Endothelial cell of umbilical vein (primary cell): ENCODE measurements around the gene FSTL1. TPM values are rescaled to one million over a fixed set of nuclear protein-coding genes. Genes with fewer than 3 reads are reported as not detected.

Experiments used
- BruUV-seq: library from RNA; stranded (reverse); fragments of 400-500 nt; replicated peaks from 2 replicates; lab custom pipeline; 2021; lab: Mats Ljungman, UMichigan
- CTCF ChIA-PET: fragments of 300-600, 350-600 bp; sonication (Branson Sonifier 250); formaldehyde crosslinking; loops from one replicate; lab custom pipeline; 2021; ENCODE audit warnings: antibody characterized with exemption, inconsistent platforms; lab: Charles Lee
- POLR2A ChIA-PET: fragments of 300-600, 350-600 bp; sonication (Branson Sonifier 250); formaldehyde crosslinking; loops from one replicate; lab custom pipeline; 2021; ENCODE audit warnings: antibody characterized with exemption, inconsistent platforms; lab: Charles Lee
- DNase-seq: peaks from one replicate; pipeline ENCODE4 v3.0.0-alpha.2; 2011; ENCODE audit warnings: low read depth, low spot score
- FAIRE-seq: peaks from 2 replicates; lab custom pipeline; 2011; peaks lifted over from hg19 to GRCh38; lab: Jason Lieb, UNC
- H2AFZ ChIP-seq: 2 replicates; pipeline ENCODE4 v1.6.0; 2012; ENCODE audit warnings: low read depth, low read length, control low read depth, inconsistent platforms
- H3K27ac ChIP-seq: 2 replicates; pipeline ENCODE4 v1.5.1; 2011; ENCODE audit warnings: low read depth, mild to moderate bottlenecking, control low read depth, low read length, moderate library complexity; ENCODE audit not compliant: insufficient read depth
- H3K27me3 ChIP-seq, 2 experiments: 2 replicates each; pipeline versions ENCODE4 v1.6.0 to v1.6.1; 2011; ENCODE audit warnings: low read length in 2 of 2, mixed read lengths in 1 of 2; ENCODE audit not compliant: control insufficient read depth in 2 of 2, insufficient read depth in 2 of 2
- H3K36me3 ChIP-seq, 2 experiments: 2 replicates in 1 of 2; 3 replicates in 1 of 2; pipeline ENCODE4 v1.5.1; 2011; ENCODE audit warnings: low read length in 2 of 2, mild to moderate bottlenecking in 1 of 2, moderate library complexity in 1 of 2; ENCODE audit not compliant: control insufficient read depth in 2 of 2, insufficient read depth in 2 of 2; ENCODE audit errors: extremely low read depth in 1 of 2
- H3K4me1 ChIP-seq: 3 replicates; pipeline ENCODE4 v1.5.1; 2011; ENCODE audit warnings: mild to moderate bottlenecking, low read length; ENCODE audit not compliant: control insufficient read depth, insufficient read depth; ENCODE audit errors: extremely low read depth
- H3K4me2 ChIP-seq: 2 replicates; pipeline ENCODE4 v1.6.1; 2011; ENCODE audit warnings: low read length, control low read depth, mixed read lengths; ENCODE audit not compliant: insufficient read depth
- H3K4me3 ChIP-seq, 3 experiments: fragments of 200-600 bp in 1 of 3; sonication (generic), shearing (Covaris generic) in 1 of 3; replicated peaks in 1 of 3; 2 replicates each; pipeline ENCODE4 v1.5.1; 2011 to 2016; ENCODE audit warnings: control low read depth in 3 of 3, low read length in 3 of 3, mild to moderate bottlenecking in 2 of 3, inconsistent platforms in 1 of 3, low read depth in 1 of 3, moderate library complexity in 1 of 3; ENCODE audit not compliant: insufficient read depth in 1 of 3
- H3K79me2 ChIP-seq: 2 replicates; pipeline ENCODE4 v1.6.0; 2012; ENCODE audit warnings: low read length, inconsistent platforms; ENCODE audit not compliant: control insufficient read depth, insufficient read depth
- H3K9ac ChIP-seq: replicated peaks from 2 replicates; pipeline ENCODE3; 2011; ENCODE audit warnings: low read length, control low read depth; ENCODE audit not compliant: insufficient read depth; ENCODE audit errors: extremely low read depth
- H3K9me1 ChIP-seq: replicated peaks from 3 replicates; pipeline ENCODE4 v1.6.0; 2011; ENCODE audit warnings: mild to moderate bottlenecking, low read length; ENCODE audit not compliant: control insufficient read depth, insufficient read depth; ENCODE audit errors: extremely low read depth
- H3K9me3 ChIP-seq: replicated peaks from 2 replicates; pipeline ENCODE4 v1.5.1; 2012; ENCODE audit warnings: low read length, inconsistent platforms; ENCODE audit not compliant: control insufficient read depth, insufficient read depth
- H4K20me1 ChIP-seq: replicated peaks from 2 replicates; pipeline ENCODE3; 2011; ENCODE audit warnings: mild to moderate bottlenecking, low read length; ENCODE audit not compliant: control insufficient read depth, insufficient read depth; ENCODE audit errors: extremely low read depth
- EZH2 ChIP-seq: IDR thresholded peaks from 2 replicates; pipeline ENCODE4 v1.6.1; 2012; ENCODE audit warnings: borderline replicate concordance, low read depth, mild to moderate bottlenecking, moderate library complexity, low read length, inconsistent platforms; ENCODE audit not compliant: severe bottlenecking
- FOS ChIP-seq: IDR thresholded peaks from 2 replicates; pipeline ENCODE4 v1.6.1; 2011; ENCODE audit warnings: mild to moderate bottlenecking, low read length, moderate library complexity, borderline replicate concordance; ENCODE audit not compliant: insufficient read depth
- JUN ChIP-seq: IDR thresholded peaks from 2 replicates; pipeline ENCODE4 v1.6.1; 2011; ENCODE audit warnings: borderline replicate concordance, low read depth; ENCODE audit not compliant: insufficient read length, insufficient read depth
- MYC ChIP-seq: IDR thresholded peaks from one replicate; pipeline ENCODE4 v1.6.1; 2011; ENCODE audit warnings: mild to moderate bottlenecking, low read depth, low read length
- POLR2A ChIP-seq: IDR thresholded peaks from 2 replicates; pipeline ENCODE4 v1.6.1; 2012; ENCODE audit warnings: low read depth, mild to moderate bottlenecking, control low read depth, low read length
- POLR2AphosphoS5 ChIP-seq: IDR thresholded peaks from 2 replicates; pipeline ENCODE4 v1.6.1; 2012; ENCODE audit warnings: low read depth, mild to moderate bottlenecking, control low read depth, low read length, moderate library complexity; ENCODE audit not compliant: insufficient read depth
- dilution Hi-C: fragments of 300-500 bp; cut with MboI; formaldehyde crosslinking; loops from one replicate; pipeline ENCODE4 v1.15.0; 2019; ENCODE audit warnings: low sequenced_read_pairs; ENCODE audit not compliant: extremely low pct_ligation_motif_present
- intact Hi-C: fragments of 100-400 bp; cut with micrococcal nuclease; formaldehyde crosslinking; loops from one replicate; pipeline ENCODE4 v1.10.0; 2022
- polyA plus RNA-seq, 4 experiments: library from polyadenylated mRNA; depleted of rRNA in 3 of 4; stranded (reverse) in 3 of 4; unstranded in 1 of 4; fragments of >200 nt; gene quantifications; 2 replicates each; pipeline versions ENCODE4 v1.2.1 to v1.2.3, GENCODE V29; 2011 to 2012; ENCODE audit warnings: missing spikeins in 1 of 4
- total RNA-seq: library from RNA; stranded (reverse); gene quantifications from 2 replicates; pipeline ENCODE4 v1.2.3, GENCODE V29; 2021
- TF ChIP-seq, protein P1 (sequence below), 2 donors: IDR thresholded peaks; 1 replicate in 1 of 2; 2 replicates in 1 of 2; pipeline ENCODE4 v1.5.1; 2011; ENCODE audit warnings: low read length in 2 of 2, mild to moderate bottlenecking in 2 of 2, moderate library complexity in 2 of 2, control low read depth in 1 of 2, inconsistent platforms in 1 of 2, low read depth in 1 of 2; ENCODE audit not compliant: insufficient read depth in 1 of 2; ENCODE audit errors: extremely low read depth in 1 of 2
- TF ChIP-seq, protein P2 (sequence below): IDR thresholded peaks from 2 replicates; pipeline ENCODE4 v1.6.1; 2011; ENCODE audit not compliant: insufficient read depth, insufficient read length

Gene FSTL1
- total and polyA plus RNA-seq, 2 donors (not counting 3 experiments of a cell fraction or from before 2014, with no cell fraction given) = 235 to 562 TPM

DNA sequence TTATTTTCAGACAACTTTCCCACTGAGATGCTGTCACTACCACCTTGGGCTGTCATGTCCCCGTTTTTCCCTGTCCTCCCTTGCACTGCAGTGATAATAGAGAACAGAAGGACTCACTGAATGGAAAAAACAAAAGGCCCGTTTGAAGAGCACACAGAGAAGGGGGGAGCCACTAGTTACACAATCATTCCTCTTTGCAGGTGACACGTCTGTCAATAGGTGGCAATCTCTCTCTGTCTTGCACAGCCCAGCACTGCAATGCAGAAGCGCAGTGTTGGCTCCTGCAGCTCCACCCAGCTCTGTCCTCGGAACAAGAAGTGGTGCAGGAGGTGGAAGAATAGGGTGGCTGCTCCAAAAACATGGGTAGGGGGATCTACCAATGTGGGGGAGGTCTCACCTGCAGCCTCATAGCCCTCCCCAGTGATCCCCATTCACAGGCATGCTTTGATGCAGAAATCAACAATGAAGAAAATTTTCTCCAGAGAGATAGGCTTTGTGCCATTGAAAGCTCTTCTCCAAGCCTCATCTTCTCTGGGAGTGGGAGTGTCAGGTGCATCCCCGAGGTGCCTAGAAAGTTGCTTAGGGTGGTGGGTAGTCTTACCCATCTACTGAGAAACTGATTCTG lies 31.8 kb downstream of the FSTL1 start:
- ChIA-PET POLR2A (interaction anchor here (1.5 kb wide), 1 partner anchor 140 kb away, joined by 10 read pairs; no protein-coding TSS in a partner anchor), CTCF (interaction anchor here (1.0 to 9.5 kb wide), 12 partner anchors 21 to 527 kb away, joined by 3 to 367 read pairs (median 16); partner anchors contain the start of gene FSTL1)
- no peak overlapping the region for H3K4me2 ChIP-seq
- no peak overlapping the region for H3K4me3 ChIP-seq
- H3K9me3 ChIP-seq = no peaks in the 10 kb centered on the region
- H3K79me2 ChIP-seq = peaks cover 21% of the 10 kb centered on the region
- DNase-seq = peak; percentile 68
- BruUV-seq = no TSS peak
- peak; percentile 15 for FAIRE-seq
- H3K27ac ChIP-seq = no peak overlapping the region
- dilution Hi-C loops (no loop called here), intact Hi-C loops (loop anchor here (1.0 to 5.0 kb wide), 2 partner anchors 88 to 258 kb away; no protein-coding TSS in a partner anchor)
- H3K27me3 ChIP-seq = no peaks in the 10 kb centered on the region
- H3K9me1 ChIP-seq = no peaks in the 10 kb centered on the region
- TF ChIP-seq POLR2A = no peak
- TF ChIP-seq, protein P1, sequence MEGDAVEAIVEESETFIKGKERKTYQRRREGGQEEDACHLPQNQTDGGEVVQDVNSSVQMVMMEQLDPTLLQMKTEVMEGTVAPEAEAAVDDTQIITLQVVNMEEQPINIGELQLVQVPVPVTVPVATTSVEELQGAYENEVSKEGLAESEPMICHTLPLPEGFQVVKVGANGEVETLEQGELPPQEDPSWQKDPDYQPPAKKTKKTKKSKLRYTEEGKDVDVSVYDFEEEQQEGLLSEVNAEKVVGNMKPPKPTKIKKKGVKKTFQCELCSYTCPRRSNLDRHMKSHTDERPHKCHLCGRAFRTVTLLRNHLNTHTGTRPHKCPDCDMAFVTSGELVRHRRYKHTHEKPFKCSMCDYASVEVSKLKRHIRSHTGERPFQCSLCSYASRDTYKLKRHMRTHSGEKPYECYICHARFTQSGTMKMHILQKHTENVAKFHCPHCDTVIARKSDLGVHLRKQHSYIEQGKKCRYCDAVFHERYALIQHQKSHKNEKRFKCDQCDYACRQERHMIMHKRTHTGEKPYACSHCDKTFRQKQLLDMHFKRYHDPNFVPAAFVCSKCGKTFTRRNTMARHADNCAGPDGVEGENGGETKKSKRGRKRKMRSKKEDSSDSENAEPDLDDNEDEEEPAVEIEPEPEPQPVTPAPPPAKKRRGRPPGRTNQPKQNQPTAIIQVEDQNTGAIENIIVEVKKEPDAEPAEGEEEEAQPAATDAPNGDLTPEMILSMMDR (IDR thresholded peaks at IDR 0.05; ENCODE audit: extremely low read depth in 1 of 2, insufficient read depth in 1 of 2, low read depth in 1 of 2, low read length in 2 of 2) = peak; percentile 33 to 58
- no peak for TF ChIP-seq MYC
- no peak for TF ChIP-seq JUN
- H4K20me1 ChIP-seq = no peaks in the 10 kb centered on the region
- H2AFZ ChIP-seq = no peak overlapping the region
- H3K9ac ChIP-seq = no peak overlapping the region
- H3K4me1 ChIP-seq = peaks cover 29% of the 10 kb centered on the region
- peaks cover 0 to 2% of the 10 kb centered on the region in 2 experiments for H3K36me3 ChIP-seq

DNA sequence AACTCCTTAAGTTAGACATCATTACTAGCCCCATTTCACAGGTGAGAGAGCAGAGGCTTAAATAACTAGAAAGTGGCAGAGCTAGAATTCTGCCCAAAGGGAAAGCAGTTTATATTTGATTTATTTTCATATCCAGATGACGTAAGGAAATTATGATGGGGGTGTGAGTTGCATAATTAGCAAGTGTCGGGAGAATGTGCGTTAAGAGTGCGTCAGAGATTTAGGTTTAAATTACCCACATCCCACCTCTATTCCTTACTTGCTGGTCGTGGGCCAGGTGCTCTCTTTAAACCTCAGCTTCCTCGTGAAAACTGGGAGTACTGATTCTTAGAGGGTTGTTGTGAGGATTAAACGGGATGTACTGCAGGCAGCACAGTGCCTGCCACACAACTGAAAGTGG lies 32.3 kb downstream of the FSTL1 start:
- no peaks in the 10 kb centered on the region for H3K9me1 ChIP-seq
- no peaks in the 10 kb centered on the region for H3K27me3 ChIP-seq
- H3K36me3 ChIP-seq = peaks cover 0 to 2% of the 10 kb centered on the region in 2 experiments
- BruUV-seq = no TSS peak
- no peak overlapping the region for H2AFZ ChIP-seq
- intact Hi-C loops (loop anchor here (5.0 kb wide), 1 partner anchor 259 kb away; no protein-coding TSS in a partner anchor), dilution Hi-C loops (no loop called here)
- H3K79me2 ChIP-seq = peaks cover 20% of the 10 kb centered on the region
- H3K4me2 ChIP-seq = no peak overlapping the region
- H4K20me1 ChIP-seq = no peaks in the 10 kb centered on the region
- TF ChIP-seq FOS = no peak
- TF ChIP-seq EZH2 = no peak
- no peak for TF ChIP-seq POLR2AphosphoS5
- no peak for TF ChIP-seq POLR2A
- TF ChIP-seq, protein P2, sequence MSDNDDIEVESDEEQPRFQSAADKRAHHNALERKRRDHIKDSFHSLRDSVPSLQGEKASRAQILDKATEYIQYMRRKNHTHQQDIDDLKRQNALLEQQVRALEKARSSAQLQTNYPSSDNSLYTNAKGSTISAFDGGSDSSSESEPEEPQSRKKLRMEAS = no peak
- TF ChIP-seq, protein P1 (IDR thresholded peaks at IDR 0.05; ENCODE audit: extremely low read depth in 1 of 2, insufficient read depth in 1 of 2, low read depth in 1 of 2, low read length in 2 of 2) = no peak
- H3K4me1 ChIP-seq = peaks cover 29% of the 10 kb centered on the region
- FAIRE-seq (no peak), DNase-seq (no peak)
- CTCF ChIA-PET = interaction anchor here (1.0 to 9.5 kb wide), 18 partner anchors 9 to 526 kb away, joined by 3 to 367 read pairs (median 8); partner anchors contain the start of genes FSTL1 and LRRC58
- POLR2A ChIA-PET = interaction anchor here (1.5 kb wide), 1 partner anchor 140 kb away, joined by 10 read pairs; no protein-coding TSS in a partner anchor
- no peak overlapping the region for H3K9ac ChIP-seq
- no peaks in the 10 kb centered on the region for H3K9me3 ChIP-seq
- H3K27ac ChIP-seq = no peak overlapping the region
- no peak overlapping the region for H3K4me3 ChIP-seq
